DMS53 treated with DMSO at 0.1 percent for 48 hours (cell line): Measurements from ENCODE around the gene TMEM69.
"Not testable (repeated sequence)": the region's sequence is repeated elsewhere in the genome, so short reads cannot be mapped to it uniquely, and the experiment has no call there.

ENCODE experiments used
- DNase-seq: peaks from one replicate; lab custom pipeline; 2025; ENCODE audit not compliant: unreplicated experiment; lab: John Stamatoyannopoulos, UW

Gene TMEM69

DNA sequence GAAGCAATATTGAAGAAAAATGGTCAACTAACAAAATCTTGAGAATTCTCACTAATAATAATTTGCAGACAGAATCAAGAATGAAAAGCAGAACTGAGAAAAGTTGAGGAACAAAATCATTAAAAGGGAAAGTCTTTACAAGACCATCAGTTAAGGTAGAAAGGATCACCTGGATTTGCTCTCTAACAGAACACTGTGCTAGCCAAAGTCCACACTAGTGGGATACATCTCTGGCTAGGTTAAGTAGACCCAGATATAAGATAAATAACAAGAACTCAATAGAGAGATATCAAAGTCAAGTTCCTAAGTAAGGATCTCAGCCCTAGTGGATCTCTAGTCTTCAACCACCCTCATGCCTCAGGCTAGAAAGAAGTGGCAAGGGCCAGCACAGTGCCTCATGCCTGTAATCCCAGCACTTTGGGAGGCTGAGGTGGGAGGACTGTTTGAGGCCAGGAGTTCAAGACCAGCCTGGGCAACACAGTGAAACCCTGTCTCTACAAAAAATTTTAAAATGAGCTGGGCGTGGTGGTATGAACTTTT, 42.9 kb downstream of the TMEM69 start:
- no peak for DNase-seq

DNA sequence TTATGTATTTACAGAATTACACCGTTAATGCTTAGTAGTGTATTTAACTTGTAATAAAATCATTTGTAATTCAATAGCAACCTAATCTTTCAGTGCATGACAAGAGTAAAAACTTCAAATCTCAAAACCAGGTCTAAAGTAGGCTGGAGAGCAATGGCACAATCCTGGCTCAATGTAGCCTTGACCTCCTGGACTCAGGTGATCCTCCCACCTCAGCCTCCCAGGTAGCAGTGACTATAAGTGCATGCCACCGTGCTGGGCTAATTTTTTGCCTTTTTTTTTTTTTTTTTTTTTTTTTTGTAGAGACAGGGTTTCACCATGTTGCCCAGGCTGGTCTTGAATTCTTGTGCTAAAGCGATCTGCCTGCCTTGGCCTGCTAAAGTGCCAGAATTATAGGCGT, 51.2 kb downstream of the TMEM69 start:
- DNase-seq: no peak

DNA sequence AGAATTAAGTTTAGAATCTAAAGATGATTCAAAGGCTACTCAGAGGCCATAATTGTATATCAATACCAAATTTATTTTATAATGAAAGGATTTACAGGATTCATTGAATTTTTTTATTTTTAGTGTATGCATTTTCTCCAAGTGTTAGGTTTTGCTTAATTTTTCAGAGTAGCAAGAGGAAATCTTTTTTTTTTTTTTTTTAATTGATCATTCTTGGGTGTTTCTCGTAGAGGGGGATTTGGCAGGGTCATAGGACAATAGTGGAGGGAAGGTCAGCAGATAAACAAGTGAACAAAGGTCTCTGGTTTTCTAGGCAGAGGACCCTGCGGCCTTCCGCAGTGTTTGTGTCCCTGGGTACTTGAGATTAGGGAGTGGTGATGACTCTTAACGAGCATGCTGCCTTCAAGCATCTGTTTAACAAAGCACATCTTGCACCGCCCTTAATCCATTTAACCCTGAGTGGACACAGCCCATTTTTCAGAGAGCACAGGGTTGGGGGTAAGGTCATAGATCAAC, 51.7 kb downstream of the TMEM69 start:
- DNase-seq: not testable (repeated sequence)
